ENCODE data around the gene ATG9B. TPM values are rescaled to one million over a fixed set of nuclear protein-coding genes. Genes with fewer than 3 reads are reported as not detected.

The ATG9B gene
- total RNA-seq, 1 donor from 2014 or later = not detected

DNA sequence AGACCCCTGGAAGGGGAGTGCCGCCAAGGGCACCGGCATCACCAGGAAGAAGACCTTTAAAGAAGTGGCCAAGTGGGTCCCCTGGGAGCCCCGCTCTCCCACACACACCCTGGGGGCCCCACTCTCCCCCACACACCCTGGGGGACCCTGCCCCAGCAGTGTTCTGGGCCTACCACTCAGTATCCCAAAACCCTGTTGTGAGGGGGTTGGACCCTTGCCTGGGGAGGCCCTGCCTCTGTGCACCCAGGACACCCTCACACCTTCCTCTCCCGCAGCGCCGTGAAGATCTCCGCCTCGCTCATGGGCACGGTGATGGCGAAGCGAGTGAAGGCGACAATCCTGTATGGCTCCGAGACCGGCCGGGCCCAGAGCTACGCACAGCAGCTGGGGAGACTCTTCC, 22.7 kb downstream of the ATG9B start:
- no peak for DNase-seq (ENCODE audit: extremely low read depth, low read depth, low spot score)

DNA sequence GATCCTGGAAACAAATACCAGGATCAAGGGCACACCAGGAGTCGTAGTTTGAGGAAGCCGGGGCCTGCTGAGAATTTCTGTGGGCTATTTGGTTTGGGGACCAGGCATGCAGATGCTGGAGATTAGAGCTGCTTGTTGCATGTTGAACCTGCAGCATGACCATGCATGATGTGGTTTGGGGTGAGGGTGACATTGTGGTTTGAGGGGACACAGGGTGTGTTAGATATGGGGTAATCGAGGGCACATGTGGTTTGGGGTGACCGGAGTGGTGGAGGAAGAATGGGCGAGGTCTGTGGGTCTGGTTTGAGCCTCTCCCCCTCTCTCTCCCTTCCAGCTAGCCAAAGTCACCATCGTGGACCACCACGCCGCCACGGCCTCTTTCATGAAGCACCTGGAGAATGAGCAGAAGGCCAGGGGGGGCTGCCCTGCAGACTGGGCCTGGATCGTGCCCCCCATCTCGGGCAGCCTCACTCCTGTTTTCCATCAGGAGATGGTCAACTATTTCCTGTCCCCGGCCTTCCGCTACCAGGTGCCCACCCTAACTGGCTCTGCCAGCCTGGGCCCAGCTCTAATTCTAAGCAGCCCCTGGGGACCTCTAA, 23.3 kb downstream of the ATG9B start:
- no peak for DNase-seq (ENCODE audit: extremely low read depth, low read depth, low spot score)

GRCh38 chr7:150999497-151000230, 24.6 kb downstream of the ATG9B start:
- no peak for DNase-seq (ENCODE audit: extremely low read depth, low read depth, low spot score)

GRCh38 chr7:150999001-150999400, 25.3 kb downstream of the ATG9B start:
- no peak for DNase-seq (ENCODE audit: extremely low read depth, low read depth, low spot score)

GRCh38 chr7:150998341-150998740, 26.0 kb downstream of the ATG9B start:
- DNase-seq (ENCODE audit: extremely low read depth, low read depth, low spot score) = no peak

- DNase-seq (ENCODE audit: extremely low read depth, low read depth, low spot score) = no peak
Measured at GRCh38 chr7:150997817-150998216, 26.5 kb downstream of the ATG9B start.

DNA sequence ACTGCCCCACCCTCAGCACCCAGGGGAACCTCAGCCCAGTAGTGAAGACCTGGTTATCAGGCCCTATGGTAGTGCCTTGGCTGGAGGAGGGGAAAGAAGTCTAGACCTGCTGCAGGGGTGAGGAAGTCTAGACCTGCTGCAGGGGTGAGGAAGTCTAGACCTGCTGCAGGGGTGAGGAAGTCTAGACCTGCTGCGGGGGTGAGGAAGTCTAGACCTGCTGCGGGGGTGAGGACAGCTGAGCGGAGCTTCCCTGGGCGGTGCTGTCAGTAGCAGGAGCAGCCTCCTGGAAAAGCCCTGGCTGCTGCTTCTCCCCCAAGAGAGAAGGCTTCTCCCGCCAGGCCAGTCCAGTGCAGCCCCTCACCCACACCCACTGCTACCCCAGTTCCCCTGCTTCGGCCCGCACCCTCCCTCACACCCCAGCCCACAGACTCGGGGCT, 27.2 kb downstream of the ATG9B start:
- no peak for DNase-seq (ENCODE audit: extremely low read depth, low read depth, low spot score)

DNA sequence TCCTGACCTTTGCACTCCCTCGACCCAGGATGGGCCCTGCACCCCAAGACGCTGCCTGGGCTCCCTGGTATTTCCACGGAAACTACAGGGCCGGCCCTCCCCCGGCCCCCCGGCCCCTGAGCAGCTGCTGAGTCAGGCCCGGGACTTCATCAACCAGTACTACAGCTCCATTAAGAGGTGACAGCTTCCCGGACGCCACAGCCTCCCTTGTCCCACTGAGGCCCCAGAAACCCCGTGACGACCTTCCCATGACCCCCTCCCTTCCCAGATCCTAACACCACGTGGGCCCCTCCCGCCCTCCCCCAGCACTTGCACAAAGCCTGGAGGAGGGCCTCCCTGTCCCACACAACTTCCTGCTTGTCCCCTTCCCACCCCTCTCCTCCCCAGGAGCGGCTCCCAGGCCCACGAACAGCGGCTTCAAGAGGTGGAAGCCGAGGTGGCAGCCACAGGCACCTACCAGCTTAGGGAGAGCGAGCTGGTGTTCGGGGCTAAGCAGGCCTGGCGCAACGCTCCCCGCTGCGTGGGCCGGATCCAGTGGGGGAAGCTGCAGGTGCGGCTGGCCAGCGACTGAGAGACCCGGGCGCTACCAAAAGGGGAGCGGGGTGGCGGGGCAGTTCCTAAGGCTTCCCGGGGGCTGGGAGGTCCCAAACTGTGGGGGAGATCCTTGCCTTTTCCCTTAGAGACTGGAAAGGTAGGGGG, 27.8 kb downstream of the ATG9B start:
- DNase-seq (ENCODE audit: extremely low read depth, low read depth, low spot score) = no peak

- no peak for DNase-seq (ENCODE audit: extremely low read depth, low read depth, low spot score)
Measured at GRCh38 chr7:150994838-150995510, 29.3 kb downstream of the ATG9B start.

- no peak for DNase-seq (ENCODE audit: extremely low read depth, low read depth, low spot score)
Measured at GRCh38 chr7:150994141-150994837, 30.0 kb downstream of the ATG9B start.

GRCh38 chr7:150993511-150993910, 30.8 kb downstream of the ATG9B start:
- DNase-seq (ENCODE audit: extremely low read depth, low read depth, low spot score) = no peak

- no peak for DNase-seq (ENCODE audit: extremely low read depth, low read depth, low spot score)
Measured at GRCh38 chr7:150992833-150993302, 31.4 kb downstream of the ATG9B start.

GRCh38 chr7:150992051-150992640, 32.1 kb downstream of the ATG9B start:
- DNase-seq (ENCODE audit: extremely low read depth, low read depth, low spot score) = no peak

GRCh38 chr7:150990416-150991186, 33.7 kb downstream of the ATG9B start, which contains the start of gene NOS3:
NOS3 (plus strand) TSS chr7:150991017; CDS start chr7:150993804, 2,787 bp downstream.
- DNase-seq (ENCODE audit: extremely low read depth, low read depth, low spot score) = no peak

DNA sequence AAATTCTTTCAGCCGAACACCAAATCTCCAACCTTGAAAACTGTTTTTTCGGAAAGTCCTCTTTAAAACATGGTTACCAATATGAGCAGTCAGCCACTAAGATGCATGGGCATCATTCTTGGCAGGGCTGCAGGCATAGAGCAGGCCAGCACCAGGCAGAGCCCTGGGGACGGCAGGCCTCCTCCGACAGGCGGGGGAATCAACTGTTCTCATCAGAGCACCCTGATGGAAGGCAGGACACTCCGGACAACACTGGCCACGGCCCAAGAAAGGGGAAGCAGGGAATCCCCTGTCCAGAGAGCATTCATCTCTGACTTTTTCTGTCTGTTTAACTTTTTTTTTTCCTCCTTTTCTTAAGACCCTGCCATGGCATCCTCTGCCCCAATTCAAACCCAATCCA, 34.8 kb downstream of the ATG9B start:
- no peak for DNase-seq (ENCODE audit: extremely low read depth, low read depth, low spot score)

DNA sequence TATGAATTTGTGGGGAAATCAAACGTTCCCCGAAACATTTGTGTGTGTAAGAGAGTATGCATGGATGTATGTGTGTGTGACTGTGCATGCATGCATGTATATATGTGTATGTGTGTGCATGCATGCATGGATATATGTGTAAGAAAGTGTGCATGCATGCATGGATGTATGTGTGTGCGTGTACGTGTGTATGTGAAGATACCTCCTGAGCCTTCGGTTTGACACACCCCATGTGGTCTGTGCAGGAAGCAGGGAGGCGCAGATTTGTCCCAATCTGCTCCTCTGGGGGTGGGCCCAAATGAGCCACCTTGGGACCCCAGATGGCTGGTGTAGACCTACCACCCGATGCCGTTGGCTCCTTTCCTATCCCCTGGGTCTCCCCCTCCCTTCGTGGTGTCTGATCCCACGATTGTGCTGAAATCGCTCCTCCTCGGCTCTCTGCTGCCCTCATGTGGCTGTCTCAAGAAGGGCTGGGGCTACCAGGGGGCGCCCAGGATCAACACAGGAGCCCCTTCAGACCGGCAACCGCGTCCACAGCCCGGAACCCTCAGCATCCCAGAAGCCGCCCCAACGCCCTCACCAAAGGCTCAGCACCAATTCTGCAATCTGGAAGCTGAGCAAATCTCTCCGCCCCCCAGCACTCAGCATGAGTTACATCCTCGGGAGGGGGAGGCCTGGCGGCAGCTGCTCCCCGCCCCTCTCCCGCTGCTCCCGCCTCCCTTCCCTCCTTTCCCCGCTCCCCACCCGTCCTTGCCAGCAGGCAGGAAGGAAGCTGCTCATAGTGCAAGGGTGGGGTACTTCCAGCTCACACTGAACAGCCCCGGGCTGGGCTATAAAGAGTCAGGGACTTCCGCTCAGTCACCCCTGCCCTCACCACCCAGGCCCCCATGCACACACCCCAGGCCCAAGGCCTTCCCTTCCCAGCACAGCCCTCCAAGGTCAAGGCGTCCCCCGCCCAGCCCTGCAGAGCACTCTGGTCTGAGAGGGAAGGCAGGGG, 35.8 kb downstream of the ATG9B start:
- DNase-seq (ENCODE audit: extremely low read depth, low read depth, low spot score) = no peak

GRCh38 chr7:150986556-150986955, 37.7 kb downstream of the ATG9B start:
- DNase-seq (ENCODE audit: extremely low read depth, low read depth, low spot score) = no peak

DNA sequence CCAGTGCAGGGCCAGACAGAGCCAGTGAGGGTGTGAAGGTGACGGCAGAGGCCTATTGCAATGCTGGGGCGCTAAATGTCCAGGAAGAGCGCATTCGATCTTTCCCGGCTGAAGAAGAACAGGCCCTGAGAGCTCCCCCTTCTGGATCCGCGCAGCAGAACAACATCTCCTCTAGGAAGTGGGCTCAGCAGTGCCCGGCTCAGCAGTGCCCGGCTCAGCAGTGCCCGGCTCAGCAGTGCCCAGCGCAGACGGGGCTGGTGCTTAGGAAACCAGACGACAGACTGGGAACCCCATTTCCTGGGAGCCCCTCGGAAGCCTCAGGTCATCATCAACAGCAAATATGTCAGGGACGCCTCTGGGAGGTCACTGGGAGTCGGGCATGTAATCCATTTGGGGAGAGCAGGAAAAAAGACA, 38.2 kb downstream of the ATG9B start:
- no peak for DNase-seq (ENCODE audit: extremely low read depth, low read depth, low spot score)
